NCI-H2029 (cell line): ENCODE data around the gene INVS.
"Not testable (repeated sequence)": the region's sequence is repeated elsewhere in the genome, so short reads cannot be mapped to it uniquely, and the experiment has no call there.

ENCODE experiments used
- DNase-seq: peaks from one replicate; lab custom pipeline; 2025; lab: John Stamatoyannopoulos, UW

INVS gene, protein sequence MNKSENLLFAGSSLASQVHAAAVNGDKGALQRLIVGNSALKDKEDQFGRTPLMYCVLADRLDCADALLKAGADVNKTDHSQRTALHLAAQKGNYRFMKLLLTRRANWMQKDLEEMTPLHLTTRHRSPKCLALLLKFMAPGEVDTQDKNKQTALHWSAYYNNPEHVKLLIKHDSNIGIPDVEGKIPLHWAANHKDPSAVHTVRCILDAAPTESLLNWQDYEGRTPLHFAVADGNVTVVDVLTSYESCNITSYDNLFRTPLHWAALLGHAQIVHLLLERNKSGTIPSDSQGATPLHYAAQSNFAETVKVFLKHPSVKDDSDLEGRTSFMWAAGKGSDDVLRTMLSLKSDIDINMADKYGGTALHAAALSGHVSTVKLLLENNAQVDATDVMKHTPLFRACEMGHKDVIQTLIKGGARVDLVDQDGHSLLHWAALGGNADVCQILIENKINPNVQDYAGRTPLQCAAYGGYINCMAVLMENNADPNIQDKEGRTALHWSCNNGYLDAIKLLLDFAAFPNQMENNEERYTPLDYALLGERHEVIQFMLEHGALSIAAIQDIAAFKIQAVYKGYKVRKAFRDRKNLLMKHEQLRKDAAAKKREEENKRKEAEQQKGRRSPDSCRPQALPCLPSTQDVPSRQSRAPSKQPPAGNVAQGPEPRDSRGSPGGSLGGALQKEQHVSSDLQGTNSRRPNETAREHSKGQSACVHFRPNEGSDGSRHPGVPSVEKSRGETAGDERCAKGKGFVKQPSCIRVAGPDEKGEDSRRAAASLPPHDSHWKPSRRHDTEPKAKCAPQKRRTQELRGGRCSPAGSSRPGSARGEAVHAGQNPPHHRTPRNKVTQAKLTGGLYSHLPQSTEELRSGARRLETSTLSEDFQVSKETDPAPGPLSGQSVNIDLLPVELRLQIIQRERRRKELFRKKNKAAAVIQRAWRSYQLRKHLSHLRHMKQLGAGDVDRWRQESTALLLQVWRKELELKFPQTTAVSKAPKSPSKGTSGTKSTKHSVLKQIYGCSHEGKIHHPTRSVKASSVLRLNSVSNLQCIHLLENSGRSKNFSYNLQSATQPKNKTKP

DNA sequence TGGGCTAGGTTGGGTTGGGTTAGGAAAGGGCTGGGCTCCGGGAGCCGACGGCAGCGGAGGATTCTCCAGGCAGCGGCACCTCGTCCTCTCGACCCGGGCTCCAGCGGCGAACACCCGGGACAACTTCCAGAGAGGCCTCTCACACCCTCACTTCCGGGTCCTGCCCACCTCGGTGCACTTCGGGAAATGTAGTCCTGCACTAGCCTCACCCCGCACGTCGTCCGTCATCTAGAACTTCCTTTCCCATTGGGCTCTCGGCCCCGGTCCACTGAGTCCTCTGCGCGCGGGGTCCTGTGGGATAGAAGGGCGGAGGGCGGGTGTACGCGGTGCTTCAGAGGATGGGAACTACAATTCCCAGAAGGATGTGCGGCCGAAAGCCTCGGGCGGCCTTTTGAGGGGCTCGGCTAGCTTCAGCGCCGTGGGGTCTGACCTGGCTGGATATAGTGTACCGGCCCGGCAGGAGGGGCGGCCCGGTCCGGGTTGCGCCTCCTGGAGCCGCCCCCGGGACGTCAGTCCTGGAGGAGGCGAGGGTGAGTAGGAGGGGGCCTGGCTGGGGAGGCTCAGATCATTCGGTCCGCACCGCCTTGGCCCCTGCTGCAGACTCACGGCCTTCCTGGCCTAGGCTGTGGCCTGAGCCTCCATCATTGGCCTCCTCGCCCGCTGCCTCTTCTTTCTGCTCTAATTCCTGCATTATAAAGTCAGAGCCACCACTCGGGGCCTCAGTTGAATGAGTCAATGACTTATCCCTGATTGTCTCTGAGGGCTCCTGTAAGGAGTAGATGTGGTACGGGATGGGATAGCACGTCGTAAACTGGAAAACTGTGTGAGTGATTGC lies at the start of gene INVS, which contains the start of gene ERP44:
INVS (plus strand) TSS at position 357 of the 835 bp plus-strand sequence. CDS start 5,279 bp downstream, outside the sequence.
ERP44 (minus strand) TSS at position 114 of the 835 bp plus-strand sequence. CDS start 160 bp downstream, outside the sequence.
- DNase-seq = peak; percentile 99

DNA sequence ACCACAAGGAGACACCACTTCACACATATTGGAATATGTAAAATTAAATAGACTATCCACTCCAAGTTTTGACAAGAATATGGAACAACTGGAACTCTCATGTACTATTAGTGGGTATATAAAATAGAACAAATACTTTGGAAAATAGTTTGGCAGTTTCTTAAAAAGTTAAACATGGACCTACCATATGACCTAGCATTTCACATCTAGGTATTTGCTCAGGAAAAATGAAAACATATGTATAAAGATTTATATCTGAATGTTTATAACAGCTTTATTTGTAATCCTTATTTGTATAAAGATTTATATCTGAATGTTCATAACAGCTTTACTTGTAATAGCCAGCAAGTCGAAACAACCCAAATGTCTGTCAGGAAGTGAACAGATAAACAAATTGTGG lies 49.5 kb upstream of the INVS start:
- DNase-seq = no peak

DNA sequence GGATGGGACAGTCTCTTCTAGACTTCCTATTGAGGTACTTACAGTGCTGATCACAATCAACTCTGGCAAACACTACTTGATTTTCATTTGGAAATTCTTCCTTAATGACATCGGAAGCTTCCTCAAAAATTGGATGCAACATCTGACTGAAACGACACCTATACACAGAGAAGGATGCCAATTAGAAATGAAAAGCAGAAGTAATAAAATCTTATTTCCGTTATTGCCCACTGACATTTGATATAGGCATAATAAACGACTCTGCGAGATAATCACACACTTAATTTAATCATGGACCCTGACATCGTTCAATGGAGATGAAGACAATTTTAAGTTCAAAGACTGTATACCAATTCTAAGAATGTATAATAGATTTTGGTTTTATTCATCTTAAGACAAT lies 46.7 kb upstream of the INVS start:
- no peak for DNase-seq

DNA sequence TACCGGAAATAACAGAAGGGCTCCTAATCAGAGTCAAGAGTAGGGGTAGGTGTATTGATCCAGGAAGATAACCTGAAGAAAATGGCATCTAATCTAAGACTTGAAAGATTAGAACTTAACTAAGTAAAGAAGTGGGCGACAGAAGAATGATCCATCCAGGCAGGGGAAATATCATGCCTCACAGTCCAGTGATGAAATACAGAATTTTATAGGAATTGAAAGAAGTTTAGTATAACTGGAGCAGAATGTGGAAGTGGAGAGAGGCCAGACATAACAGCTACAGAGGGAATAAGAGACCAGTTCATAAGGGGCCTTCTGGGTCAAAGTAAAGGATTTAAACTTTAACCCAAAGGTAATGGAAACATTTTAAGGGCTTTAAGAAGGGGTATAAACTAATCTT lies 42.5 kb upstream of the INVS start:
- no peak for DNase-seq

DNA sequence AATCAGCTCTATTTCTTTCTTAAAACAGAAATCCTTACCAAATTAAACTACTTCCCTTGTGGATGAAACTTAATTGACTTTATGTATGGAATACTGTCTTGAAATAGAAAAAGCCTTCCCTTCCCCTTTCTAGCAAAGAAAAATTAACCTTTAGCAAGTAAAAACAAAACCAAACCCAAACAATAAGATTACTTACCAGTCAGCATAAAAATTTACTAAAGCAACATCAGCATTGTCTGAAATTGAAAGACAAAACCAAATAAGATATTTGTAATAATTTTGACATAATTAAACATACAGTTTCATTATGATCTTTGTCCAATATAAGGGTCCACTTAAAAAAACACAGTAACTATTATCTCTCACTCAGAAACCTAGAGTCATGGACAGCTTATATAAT lies 41.4 kb upstream of the INVS start:
- DNase-seq = no peak

DNA sequence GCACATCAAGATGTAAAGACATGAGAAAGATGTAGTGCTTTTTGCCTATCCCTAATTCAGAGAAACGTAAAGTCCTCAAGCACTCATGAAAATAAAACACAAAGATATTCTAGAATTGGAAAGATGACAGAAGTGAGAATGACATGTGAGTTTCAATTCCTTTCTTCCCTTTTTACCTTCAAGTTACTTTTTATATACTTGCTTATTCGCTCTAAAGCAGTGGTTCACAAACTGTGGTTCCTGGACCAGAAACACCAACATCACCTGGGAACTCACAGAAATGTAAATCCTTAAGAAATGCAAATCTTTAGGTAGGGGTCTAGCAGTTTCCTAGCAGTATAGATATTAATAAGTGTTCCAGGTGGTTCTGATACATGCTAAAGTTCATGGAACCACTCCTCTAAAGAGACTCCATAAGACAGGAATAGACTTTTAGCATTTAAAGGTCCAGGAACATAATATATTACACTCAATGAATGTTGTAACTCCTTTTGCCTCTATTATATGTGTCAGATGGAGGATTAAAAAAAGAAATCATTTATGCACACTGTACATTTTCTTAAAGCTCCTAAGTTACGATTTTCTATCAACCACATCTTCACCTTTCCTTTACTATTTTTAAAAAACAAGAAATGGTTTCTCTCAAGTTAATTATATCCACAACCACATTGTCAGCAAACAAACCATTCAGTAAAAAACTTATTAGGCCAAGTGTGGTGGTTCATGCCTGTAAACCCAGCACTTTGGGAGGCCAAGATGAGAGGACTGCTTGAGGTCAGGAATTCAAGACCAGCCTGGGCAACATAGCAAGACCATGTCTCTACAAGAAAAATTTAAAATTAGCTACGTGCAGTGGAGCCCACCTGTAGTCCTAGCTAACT lies 40.1 kb upstream of the INVS start:
- no peak for DNase-seq

DNA sequence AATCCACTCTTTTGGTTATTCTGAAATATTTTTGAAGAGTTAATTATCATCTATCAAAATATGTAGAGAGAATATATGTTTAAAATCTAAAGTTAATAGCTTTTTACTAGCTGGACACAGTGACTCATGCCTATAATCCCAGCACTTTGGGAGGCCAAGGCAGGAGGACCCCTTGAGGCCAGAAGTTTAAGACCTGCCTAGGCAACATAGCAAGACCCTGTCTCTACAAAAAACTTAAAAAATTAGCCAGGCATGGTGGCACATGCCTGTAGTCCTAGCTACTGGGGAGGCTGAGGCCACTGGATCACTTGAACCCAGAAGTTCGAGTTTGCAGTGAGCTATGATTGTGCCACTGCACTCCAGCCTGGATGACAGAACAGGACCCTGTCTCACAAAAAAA lies 36.4 kb upstream of the INVS start:
- not testable (repeated sequence) for DNase-seq

DNA sequence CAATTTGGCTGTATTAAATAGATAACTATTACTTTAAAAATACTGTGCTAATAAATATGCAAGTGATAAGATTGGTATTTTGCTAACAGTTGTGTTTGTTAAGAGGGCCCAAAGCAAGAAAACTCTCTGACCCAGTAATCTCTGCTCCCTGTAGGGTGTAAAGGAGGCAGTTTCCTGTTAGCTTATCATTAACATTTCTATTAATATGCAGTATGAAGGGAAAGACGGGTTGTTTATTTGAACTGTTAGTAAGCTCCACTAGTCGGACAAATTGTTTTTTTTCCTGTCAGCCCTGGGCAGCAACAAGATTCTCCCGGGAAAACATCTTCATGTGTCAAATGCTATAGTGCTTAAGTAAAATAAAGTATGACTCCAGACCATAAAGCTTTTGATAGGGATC lies 35.9 kb upstream of the INVS start:
- DNase-seq = no peak

DNA sequence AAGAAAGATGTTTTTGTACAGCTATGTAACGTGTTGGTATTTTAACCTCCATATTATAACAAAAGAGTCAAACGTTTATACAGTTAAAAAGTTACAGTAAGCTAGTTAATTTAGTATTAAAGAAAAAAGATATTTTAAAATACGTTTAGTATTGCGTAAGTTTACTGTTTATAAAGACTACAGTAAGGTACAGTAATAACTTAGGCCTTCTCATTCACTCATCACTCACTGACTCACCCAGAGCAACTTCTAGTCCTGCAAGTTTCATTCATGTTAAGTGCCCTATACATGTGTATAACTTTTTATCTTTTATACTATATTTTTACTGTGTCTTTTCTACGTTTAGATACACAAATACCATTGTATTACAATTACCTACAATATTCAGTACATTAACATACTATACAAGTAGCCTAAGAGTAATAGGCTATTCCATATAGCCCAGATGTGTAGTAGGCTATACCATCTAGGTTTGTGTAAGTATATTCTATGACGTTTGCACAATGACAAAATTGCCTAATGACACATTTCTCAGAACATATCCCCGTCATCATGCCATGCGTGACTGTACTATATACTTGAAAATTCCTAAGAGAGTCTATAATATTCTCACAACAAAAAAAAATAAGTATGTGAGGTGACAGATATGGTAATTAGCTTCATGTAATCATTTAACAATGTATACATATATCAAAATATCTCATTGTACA lies 34.0 kb upstream of the INVS start:
- no peak for DNase-seq

DNA sequence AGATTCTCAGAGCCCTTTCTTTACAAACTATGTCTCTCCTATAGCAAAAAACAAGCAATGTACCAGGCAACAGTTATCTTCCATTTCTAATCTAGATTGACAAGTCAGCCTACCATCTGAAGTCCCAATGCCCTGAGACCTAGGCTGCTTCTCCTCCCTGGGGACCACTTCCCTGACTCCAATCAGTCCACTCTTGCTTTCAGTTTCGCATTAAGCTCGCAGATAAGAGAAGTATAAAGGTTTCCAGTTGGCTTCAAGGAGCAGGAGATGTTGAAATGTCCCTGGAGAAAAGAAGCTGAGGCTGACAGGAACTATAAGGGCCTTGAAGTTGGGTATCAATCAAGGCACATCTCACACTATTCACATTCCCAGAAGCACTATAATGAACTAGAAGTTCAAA lies 32.5 kb upstream of the INVS start:
- no peak for DNase-seq

DNA sequence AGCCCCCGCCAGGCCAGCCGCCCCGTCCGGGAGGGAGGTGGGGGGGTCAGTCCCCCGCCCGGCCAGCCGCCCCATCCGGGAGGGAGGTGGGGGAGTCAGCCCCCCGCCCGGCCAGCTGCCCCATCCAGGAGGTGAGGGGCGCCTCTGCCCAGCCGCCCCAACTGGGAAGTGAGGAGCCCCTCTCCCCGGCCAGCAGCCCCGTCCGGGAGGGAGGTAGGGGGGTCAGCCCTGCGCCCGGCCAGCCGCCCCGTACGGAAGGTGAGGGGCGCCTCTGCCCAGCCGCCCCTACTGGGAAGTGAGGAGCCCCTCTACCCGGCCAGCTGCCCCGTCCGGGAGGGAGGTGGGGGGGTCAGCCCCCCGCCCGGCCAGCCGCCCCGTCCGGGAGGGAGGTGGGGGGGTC lies 31.1 kb upstream of the INVS start:
- not testable (repeated sequence) for DNase-seq

DNA sequence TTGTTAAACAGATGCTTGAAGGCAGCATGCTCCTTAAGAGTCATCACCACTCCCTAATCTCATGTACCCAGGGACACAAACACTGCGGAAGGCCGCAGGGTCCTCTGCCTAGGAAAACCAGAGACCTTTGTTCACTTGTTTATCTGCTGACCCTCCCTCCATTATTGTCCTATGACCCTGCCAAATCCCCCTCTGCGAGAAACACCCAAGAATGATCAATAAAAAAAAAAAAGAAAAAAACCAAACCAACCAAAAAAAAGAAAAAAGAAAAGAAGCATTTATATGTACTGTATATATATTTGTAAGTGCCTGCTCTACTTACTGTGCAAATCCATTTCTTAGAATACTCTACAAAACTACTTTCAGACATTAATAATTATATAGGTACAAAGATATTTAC lies 30.0 kb upstream of the INVS start:
- DNase-seq = not testable (repeated sequence)

DNA sequence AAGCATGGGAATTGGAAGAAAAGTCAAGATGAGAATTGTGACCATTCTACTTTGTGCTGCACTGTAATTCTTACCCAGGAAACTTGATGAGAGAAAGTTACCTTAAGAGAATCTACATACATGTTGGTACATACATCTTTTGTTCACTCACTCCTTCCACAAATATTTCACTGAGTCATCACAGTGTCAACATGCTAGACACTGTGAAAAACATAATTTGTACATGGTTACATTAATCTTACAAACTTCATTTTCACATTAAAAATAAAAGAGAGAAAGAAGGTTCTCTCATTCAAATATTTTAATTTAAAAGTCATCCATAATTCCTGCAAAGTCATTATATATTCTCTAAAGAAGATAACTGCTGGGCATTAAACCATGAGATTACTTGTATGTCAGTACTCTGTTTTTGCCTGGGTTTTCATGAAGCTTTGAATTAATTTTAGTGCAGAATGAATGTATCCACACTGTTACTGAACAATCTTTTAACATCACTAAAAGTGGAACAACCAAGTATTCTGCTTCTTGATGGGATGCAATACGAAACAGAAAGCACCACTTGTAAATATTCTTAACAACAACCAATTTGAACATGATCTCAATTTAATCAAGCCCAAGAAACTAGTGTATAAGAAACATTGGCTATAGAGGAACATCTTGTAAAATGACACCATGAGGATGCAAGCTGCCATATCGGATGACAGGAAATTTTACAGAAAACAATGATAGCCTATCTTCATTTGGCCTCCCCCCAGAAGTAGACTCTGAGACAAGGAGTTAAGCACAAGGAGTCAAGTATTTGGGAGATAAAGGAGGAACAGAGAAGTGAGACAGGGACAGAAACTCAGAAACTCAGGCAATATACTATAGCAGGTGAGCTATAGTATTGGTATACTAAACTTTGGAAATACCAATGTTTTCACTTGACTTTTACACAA lies 28.7 kb upstream of the INVS start:
- DNase-seq = no peak

DNA sequence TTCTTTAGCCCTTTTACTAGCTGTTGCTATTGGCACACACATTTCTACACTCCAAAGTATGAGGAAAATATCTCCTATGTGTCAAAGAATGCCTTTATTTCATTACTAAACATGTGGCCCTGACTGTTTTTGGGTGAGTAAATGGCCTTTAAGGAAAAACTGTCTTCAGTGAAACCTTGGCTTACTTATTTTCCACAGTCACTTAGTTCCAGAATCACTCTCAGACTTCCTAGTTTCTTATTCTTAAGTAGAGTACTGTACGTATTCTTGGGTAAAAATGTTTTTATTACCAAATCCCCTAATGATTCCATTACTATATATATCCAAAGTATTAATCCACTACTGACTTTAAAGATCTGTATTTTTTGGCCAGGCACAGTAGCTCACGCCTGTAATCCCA lies 27.8 kb upstream of the INVS start:
- no peak for DNase-seq

DNA sequence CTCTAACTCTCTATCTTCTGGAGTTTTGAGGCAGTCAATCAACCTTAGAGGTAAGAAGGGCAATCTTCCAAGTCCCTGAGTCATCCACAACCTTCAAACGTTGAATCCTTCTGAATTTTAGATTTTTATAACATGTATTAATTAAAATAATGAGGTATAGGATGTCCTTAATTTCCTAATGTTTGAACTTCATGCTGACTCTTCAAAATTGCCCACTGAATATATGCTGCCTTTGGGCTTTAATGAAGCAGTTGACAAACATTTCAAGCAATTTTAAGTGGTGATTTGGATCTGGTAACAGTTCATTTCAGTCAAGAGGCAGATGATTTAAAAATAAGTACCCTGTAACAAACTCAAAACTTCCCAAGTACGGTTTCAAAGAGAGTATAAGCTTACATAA lies 26.2 kb upstream of the INVS start:
- DNase-seq = no peak

DNA sequence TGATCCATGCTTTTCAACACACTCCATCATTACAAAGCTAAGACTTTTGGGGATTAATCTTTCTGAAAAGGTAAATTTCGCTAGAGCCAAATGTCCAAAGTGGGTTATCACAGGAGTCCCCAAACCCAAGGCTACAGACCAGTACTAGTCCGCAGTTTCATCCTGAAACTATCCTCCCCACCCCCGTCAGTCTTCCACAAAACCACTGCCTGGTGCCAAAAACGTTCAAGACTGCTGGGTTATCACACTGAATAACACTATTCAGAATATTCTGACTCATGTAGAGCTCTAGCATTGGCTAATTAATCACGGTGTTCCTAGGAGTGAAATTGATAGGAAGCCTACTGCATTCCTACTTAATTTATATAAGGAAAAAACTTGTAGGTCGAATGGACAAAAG lies 24.9 kb upstream of the INVS start:
- no peak for DNase-seq

DNA sequence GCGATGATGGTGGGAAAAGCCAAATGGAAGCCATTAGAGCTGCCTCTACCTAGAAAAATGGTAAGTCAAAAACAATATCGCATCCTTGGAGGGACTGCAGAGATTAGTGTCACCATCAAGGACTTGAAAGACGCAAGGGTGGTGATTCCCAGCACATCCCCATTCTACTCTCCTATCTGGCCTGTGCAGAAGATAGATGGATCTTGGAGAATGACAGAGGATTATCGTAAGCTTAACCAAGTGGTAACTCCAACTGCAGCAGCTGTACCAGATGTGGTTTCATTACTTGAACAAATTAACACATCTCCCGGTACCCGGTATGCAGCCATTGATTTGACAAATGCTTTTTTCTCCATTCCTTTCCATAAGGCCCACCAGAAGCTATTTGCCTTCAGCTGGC lies 24.1 kb upstream of the INVS start:
- DNase-seq = no peak

DNA sequence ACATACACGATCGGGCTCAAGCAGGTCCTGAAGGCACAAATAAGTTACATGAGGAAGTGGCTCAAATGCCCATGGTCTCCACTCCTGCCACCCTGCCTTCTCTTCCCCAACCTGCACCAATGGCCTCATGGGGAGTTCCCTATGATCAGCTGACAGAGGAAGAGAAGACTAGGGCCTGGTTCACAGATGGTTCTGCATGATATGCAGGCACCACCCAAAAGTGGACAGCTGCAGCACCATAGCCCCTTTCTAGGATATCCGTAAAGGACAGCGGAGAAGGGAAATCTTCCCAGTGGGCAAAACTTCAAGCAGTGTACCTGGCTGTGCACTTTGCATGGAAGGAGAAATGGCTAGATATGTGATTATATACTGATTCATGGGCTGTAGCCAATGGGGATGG lies 22.8 kb upstream of the INVS start:
- DNase-seq = not testable (repeated sequence)

DNA sequence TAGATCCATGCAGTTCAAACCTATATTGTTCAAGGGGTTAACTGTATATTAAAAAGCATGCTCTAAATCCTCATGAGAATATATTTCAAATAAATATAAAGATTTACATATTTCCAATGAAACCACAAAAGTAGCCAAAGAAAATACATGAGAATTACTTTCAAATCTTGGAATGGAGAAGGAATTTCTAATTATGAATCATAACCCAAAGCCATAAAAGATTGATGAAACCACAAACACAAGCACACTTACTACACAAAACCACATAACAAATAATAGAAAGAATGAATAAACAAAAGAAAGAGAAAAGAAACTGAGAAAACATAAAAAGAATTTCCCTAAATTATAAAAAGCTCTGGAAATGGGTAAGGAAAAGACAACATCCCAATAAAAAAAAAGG lies 16.3 kb upstream of the INVS start:
- DNase-seq = no peak
